GM12874 (cell line): ENCODE measurements around the gene ST6GALNAC3.

Experiments used
- TF ChIP-seq, protein P1 (sequence below): IDR thresholded peaks from 2 replicates; pipeline ENCODE4 v1.5.1; 2011; ENCODE audit warnings: low read depth, mild to moderate bottlenecking, control low read depth, low read length, moderate library complexity; ENCODE audit not compliant: insufficient read depth

The ST6GALNAC3 gene

GRCh38 chr1:76639181-76639580, 564.6 kb downstream of the ST6GALNAC3 start:
- TF ChIP-seq, protein P1, sequence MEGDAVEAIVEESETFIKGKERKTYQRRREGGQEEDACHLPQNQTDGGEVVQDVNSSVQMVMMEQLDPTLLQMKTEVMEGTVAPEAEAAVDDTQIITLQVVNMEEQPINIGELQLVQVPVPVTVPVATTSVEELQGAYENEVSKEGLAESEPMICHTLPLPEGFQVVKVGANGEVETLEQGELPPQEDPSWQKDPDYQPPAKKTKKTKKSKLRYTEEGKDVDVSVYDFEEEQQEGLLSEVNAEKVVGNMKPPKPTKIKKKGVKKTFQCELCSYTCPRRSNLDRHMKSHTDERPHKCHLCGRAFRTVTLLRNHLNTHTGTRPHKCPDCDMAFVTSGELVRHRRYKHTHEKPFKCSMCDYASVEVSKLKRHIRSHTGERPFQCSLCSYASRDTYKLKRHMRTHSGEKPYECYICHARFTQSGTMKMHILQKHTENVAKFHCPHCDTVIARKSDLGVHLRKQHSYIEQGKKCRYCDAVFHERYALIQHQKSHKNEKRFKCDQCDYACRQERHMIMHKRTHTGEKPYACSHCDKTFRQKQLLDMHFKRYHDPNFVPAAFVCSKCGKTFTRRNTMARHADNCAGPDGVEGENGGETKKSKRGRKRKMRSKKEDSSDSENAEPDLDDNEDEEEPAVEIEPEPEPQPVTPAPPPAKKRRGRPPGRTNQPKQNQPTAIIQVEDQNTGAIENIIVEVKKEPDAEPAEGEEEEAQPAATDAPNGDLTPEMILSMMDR, result no peak

DNA sequence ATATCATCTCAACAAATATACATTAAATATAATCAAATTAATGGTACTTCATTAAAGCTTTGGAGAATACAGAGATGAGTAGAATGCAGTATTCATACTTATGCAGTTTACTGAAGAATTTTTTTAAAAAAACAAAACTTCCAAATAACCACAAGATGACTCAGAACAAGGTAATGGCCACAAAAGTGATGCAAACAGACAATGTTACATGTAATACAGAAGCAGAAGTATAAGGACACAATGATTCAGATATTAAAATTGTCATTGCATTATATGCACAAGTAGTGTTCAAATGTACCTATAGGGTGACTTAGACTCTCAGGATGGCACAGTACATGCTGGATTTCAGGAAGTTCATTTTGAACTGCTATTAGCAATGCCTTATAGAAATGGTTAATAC, 565.5 kb downstream of the ST6GALNAC3 start:
- TF ChIP-seq, protein P1, result no peak

DNA sequence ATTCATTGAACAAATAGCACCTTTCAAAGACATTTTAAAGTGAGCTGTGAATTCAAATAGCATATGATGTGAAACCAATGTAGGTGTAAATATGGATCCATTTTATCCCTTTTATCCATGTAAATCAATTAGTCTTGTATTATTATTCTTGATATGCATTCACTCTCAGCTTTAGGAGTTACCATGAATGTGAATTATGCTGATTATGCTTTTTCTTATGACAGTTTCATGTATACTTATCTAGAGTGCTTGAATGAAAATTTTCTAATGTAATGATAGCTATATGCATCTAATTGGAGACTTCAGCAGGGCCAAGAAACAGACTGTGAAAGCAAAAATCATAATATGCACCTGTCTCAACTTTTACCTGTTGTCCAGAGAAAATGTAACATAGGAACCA, 566.2 kb downstream of the ST6GALNAC3 start:
- TF ChIP-seq, protein P1, result no peak

- TF ChIP-seq, protein P1, result no peak
Measured at GRCh38 chr1:76644139-76644538, 569.6 kb downstream of the ST6GALNAC3 start.

DNA sequence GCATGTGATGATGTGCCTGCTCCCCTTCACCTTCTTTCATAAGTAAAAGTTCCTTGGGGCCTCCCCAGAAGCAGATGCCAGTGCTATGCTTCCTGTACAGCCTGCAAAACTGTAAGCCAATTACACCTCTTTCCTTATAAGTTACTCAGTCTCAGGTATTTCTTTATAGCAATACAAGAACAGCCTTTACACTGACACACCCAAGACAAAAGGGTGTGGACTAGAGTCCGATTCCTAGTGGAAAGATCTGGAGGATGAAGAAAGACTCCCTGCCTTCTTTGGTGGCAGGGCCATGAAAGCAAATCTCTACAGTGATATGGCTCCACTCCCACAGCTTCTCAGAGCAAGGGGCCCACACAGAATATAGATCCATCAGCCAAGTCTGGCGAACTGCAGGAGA, 583.1 kb downstream of the ST6GALNAC3 start:
- TF ChIP-seq, protein P1, result no peak

DNA sequence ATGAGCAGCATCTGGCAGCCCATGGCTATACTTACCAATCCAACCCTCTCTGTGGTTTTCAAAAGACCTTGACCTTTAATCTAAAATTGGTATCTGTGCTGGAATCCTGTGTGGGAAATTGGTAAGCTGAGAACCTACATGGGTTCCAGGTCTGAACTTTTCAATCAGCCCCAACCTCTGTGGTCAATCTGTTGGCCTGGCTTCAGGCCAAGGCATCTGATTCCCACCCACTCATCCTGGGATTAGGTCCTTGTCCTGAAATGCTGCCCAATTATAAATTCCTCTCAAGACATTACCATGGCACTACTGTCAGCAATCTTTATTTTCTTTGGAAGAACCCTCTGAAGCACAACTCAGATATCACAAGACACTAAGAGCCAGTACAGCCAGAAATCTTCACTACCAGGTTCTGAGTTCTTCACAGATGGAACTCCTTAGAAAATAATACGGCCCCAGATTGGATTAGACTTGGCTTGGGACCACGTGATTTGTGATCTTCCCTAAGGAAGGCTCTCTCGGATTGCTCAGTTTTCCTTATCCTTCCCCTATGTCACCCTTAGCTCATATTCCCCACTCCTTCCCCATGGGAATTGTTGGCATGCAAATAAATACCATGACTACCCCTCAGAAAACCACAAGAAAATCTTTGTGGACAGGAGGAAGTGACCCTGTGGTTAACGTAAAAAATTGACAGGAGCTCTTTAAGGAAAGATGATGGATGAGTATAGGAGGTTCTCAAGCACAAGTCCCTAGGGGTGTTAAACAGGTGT, 584.8 kb downstream of the ST6GALNAC3 start:
- TF ChIP-seq, protein P1, result no peak

DNA sequence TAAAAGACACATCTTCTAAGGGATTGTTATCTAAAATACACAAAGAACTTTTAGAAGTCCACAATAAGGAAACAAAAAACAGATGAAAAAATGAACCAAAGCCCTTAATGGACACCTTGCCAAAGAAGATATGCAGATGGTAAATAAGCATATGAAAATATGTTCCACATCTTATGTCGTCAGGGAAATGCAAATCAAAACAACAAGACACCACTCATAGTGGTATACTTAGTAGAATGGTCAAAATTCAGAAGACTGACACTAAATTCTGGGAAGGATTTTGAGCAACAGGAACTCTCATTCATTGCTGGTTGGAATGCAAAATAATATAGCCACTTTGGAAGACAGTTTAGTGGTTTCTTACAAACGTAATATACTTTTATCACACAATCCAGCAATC, 587.0 kb downstream of the ST6GALNAC3 start:
- TF ChIP-seq, protein P1, result no peak
